Fibroblast of peridontal ligament (primary cell): ENCODE data around the gene ARHGEF37.
"Not testable (repeated sequence)": the region's sequence is repeated elsewhere in the genome, so short reads cannot be mapped to it uniquely, and the experiment has no call there.

Experiments
- DNase-seq: peaks from one replicate; pipeline ENCODE4 v3.0.0-alpha.2; 2010; ENCODE audit errors: extremely low read depth

ARHGEF37 gene, protein sequence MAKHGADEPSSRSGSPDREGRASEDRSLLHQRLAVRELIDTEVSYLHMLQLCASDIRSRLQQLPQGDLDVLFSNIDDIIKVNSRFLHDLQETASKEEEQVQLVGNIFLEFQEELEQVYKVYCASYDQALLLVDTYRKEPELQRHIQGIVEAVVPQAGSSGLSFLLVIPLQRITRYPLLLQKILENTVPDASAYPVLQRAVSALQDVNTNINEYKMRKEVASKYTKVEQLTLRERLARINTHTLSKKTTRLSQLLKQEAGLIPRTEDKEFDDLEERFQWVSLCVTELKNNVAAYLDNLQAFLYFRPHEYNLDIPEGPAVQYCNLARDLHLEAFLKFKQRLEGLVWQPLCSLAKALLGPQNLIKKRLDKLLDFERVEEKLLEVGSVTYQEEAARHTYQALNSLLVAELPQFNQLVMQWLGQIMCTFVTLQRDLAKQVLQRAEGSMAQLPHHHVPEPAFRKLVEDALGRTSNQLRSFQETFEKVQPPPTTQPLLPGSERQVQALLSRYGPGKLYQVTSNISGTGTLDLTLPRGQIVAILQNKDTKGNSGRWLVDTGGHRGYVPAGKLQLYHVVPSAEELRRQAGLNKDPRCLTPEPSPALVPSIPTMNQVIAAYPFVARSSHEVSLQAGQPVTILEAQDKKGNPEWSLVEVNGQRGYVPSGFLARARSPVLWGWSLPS

DNA sequence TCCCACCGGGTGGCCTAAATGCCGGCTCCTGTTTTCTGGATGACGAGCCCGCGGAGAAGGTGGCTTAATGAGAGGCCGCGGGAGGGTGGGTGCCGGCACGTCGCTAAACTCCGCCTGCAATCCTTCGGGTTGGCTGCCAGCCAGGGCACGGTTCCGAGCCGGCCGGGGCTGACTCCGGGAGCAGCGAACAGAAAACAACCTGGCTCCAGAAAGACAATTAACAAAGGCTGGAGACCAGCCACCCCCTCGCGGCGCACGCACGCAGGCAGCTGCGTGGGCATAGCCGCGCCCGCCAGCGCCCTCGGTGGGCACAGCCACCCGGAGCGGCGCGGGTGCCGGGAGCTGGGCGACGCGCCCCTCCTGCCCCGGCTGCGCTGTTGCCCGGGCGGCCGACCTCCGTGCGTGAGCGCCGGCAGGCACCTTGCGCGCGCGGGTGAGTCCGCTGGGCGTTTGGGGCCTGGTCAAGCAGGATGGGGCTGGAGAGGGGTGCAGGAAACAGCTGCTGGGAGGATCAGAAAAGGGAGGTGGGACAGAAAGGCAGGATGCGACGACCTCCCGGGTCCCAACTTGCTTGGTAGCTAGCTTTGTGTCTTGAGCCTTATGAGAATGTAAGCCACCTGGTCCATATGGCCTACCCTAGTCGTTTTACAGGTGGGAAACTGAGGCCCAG, at the start of gene ARHGEF37:
Gene ARHGEF37 (plus strand): TSS at position 307 of the 670 bp plus-strand sequence. CDS start 16,272 bp downstream, outside the sequence.
- DNase-seq = peak; percentile 36

DNA sequence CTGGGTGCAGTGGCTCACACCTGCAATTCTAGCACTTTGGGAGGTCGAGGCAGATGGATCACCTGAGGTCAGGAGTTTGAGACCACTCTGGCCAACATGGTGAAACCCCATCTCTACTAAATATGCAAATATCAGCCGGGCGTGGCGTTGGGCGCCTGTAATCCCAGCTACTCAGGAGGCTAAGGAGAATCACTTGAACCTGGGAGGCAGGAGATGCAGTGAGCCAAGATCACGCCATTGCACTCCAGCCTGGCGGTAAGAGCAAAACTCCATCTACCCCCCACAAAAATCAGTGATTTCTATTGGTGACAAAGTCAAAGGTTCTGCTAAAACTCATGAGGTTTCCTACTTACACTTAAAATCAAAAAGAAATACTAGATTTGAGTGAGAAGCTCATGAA, 48.9 kb upstream of the ARHGEF37 start:
- no peak for DNase-seq

DNA sequence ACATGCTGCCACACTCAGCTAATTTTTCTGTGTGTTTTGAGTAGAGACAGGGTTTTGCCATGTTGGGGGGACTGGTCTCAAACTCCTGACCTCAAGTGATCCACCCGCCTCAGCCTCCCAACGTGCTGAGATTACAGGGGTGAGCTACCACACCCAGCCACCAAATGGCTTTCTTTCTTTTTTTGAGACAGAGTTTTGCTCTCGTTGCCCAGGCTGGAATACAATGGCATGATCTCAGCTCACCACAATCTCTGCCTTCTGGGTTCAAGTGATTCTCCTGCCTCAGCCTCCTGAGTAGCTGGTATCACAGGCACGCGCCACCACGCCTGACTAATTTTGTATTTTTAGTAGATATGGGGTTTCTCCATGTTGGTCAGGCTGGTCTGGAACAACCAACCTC, 45.5 kb upstream of the ARHGEF37 start:
- DNase-seq = not testable (repeated sequence)

DNA sequence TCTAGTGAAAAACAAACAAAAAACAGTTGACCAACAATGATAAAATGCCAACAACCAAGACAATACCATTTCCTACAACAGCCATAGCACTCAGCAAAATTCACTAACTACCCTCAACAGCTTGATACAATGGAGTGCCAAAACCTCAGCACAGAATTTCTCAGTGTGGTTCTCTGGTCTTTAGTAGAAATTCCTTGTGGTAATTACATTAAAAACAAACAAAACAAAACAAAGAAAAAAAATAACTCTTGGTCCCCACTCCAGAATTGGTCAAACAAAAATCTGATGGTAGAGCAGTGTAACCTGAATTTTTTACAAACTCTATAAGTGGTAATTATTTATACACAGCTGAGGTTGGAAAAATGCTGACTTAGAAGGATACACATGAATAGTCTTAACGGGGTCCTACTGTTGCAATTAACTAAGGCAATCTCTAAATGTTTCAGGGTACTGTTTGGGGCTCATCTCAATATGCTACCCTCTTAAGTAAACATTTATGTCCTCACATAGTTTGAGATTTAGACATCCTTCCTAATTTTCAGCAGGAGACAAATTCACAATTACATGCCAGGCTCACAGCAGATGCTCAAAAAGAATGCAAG, 43.8 kb upstream of the ARHGEF37 start:
- DNase-seq = no peak

DNA sequence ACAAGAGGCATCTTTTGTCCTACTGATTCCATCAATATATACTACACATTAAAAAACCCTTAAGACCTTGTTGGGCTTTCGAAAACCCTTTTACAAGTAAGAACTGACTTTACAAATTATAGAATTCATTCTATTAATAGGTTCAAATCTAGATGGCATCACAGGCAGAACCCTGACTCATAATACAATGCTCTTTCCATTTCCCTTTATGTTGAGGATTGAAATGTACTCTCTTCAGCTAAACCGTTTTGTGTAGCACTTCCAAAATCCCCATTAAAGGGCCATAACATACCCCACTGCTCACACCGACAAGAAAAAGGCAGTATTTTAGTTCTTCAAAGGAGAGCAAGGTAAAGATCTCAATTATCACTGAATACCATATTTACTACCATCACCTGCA, 41.2 kb upstream of the ARHGEF37 start:
- no peak for DNase-seq

DNA sequence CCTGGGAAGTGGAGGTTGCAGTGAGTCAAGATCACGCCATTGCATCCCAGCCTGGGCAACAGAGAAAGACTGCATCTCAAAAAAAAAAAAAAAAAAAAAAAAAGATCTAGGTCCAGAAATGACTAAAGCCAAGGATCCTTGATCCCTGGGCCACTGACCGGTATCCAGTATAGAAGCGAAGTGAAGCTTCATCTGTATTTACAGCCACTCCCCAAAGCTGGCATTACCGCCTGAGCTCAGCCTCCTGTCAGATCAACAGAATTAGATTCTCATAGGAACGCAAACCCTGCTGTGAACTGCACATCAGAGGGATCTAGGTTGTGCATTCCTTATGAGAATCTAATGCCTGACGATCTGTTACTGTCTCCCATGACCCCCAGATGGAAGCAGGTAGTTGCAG, 39.4 kb upstream of the ARHGEF37 start:
- no peak for DNase-seq

DNA sequence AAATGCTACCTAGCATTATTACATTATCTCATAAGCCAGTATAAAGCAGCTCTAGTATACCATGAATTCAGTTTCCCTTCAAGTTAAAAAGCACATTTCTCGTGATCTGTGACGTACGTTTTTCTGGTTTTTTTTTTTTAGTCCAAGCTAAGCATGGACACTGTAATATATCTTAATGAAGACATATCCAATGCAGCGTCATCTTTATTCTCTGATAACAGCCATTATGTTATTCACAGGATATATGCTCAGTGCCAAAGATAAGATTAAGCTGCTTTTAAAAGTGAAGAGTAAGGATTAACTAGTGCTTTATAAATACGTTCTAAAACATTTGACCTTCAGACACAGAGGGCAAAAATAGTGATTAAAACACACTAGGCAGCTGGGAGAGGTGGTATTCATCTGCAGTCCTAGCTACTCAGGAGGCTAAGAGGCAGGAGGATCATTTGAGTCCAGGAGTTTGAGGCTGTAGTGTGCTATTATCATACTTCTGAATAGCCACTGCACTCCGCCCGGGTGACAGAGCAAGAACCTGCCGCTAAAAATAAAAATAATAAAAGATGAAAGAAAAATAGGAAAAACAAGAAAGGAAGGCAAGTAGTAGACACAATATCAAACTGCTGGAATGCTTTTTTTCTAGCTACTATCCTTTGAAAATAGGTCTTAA, 37.8 kb upstream of the ARHGEF37 start:
- DNase-seq = no peak

DNA sequence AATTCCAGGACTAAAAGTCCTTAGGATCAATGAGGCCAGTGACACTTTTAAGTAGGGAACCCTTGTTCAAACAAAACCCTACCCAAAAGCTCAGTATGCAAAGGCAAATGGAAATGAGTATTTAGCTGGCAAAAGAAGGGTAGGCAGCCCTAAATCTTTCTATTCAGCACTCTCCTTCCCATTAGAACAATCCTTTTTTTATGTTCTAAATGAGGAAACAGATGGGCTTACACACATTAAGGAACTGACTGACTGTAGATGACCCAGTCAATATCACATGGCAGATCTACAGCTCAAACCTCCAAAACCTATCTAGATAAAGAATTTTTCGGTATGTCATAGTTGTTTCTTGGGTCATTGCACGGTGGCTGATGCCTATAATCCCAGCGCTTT, 37.3 kb upstream of the ARHGEF37 start:
- no peak for DNase-seq

DNA sequence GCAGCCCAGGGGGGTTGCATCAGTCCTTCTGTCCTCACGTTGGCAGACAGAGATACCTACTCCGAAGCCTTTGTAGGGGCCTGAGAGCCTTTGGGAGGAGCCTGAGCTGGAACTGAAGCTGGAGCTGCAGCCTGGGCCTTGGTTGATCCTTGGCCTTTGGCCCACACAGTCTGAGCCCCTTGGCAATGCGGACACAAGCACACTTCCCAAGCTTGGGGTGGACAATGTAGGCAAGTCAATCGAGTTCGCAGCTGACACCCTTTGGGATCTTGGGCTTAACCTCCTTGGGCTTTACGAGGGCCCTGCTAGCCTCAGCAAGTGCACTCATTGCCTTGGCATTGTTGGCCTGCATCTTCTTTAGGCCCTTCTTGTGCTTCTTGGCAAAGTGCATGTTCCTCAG, 36.0 kb upstream of the ARHGEF37 start:
- no peak for DNase-seq

DNA sequence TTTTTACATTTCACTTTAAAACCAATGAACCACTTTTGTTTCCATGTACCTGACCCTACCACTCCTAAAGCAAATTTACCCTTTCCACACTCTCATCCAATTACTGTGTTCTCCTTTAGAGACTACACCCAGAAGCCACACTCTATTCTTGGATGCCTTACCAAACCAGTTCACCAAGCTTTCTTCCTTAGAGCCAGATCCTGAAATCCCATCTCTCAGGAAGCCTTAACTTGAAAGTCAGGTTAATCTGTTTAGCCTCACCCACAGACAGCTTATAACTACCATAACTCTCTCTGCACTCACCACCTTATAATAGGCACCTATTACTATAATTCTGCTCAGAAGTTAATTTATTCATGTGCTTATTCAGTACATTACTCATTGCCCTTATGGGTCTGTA, 34.3 kb upstream of the ARHGEF37 start:
- peak; percentile 24 for DNase-seq

DNA sequence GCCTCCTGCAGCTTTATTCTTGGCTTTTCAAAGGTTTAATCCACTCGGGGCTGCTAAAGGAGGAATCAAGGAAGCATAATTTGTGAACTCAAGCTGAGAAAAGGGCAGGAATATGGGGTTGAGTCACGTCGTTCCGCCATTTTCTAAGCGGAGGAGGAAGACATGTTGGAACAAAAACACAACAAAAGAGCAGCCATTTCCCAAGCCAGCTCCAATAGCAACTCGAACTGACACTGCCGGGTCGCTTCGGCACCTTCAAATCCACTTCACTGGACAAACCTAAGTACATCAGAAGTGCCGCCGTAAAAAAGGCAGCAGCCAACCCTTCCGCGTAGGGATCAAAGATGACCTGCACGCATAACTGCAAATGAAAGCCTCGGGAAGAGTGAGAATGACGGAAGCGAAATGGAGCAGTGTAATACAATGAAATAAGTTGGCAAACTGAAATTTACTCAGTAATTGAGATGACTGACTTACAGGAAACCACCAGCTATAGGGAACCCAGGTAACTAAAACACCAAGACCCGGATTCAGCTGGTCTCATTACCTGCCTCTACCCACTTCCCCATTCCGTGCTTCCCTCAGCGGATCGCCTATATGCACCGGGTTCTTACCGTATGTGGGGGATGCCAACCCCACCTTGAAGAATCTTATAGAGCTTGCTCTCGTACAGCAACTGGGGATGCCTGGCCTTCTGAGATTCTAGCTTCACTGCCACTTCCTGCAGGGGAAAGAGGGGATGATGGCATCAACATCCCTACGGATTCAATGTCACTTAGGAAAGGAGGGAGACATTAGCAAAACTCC, 31.6 kb upstream of the ARHGEF37 start:
- peak; percentile 67 for DNase-seq

DNA sequence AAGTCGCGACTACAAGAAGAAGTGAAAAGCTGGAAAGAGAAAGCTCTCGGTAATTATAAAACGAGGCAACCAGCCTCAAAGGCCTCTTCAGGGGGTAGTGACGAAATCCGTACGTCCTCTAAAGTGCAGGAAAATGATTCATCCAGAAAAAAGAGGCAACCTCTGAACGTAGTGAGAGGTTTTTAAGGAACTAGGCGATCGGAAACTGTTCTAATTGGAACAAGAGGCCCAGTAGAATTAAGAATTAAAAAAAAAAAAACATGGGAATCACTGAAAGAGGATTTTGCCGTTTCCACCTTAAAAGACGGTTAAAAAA, 31.1 kb upstream of the ARHGEF37 start:
- DNase-seq = peak; percentile 87

DNA sequence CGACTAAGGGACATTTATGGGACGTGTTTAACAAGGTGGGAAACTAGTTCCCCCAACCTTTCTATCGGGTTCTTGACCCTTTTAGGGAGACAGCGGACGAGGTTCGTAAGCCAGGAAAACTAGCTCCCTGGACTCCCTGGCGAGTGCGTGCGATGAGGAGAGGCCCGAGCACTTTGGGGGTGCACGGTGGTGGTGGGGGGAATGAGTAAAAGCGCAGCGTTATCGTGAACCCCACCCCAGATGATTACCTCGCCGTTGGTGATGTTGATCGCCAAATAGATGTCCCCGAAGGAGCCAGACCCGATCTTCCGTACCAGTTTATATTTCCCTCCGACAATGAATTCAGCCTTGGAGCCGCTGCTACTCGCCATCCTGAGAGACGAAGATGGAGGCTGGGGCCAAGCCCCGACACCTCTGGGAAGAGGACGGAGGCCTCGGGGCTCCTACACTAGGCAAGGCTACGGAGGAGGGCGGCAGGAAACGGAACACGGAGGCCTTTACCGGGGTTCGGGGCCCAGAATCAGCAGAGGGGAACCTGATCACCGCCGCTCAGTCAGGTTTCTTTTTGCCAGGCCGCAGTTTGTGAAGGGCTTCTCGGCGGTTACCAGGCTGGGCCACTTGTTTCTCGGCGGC, 30.6 kb upstream of the ARHGEF37 start:
- no peak for DNase-seq

DNA sequence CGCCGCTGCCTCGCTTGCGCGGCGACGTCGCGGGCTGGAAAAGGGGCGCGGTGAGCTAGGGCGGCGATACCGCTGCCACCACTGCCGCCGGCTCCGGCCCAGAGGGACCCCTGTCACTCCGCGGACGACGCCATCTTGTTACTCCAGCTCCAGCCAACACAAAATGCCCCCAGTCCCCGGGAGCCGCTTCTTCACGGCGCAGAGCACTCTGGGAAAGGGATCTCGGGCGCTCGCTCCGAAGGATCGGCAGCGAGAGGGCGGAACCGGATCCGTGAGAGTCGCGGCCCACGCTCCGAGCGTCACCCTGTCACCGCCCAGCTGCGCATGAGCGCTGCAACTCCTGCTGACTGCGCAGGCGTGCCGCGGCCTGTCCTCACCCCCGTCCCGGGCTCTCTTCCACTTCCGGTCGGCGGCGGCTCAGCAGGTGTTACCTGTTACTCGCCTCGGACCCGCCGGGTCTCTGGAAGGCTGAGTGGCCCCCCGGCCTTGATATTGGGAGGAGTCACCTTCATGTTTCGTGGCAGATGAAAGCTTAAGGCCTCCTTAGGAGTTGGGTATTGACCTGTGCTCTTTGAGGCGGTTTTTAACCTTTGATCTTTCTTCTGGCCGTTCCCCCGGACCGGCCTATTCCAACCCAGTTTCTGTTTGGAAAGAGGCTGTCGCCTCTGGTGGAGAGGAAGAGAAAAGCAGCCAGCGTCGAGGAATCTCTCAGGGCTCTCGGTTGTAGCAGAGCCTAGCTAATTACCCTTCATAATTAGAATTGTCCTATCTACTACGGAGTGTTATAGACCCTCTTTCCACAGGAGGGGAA, 29.9 kb upstream of the ARHGEF37 start, which contains the start of gene CSNK1A1:
Gene CSNK1A1 (minus strand): TSS at position 213 of the 811 bp plus-strand sequence. CDS start 475 bp downstream, outside the sequence.
- peak; percentile 97 for DNase-seq

DNA sequence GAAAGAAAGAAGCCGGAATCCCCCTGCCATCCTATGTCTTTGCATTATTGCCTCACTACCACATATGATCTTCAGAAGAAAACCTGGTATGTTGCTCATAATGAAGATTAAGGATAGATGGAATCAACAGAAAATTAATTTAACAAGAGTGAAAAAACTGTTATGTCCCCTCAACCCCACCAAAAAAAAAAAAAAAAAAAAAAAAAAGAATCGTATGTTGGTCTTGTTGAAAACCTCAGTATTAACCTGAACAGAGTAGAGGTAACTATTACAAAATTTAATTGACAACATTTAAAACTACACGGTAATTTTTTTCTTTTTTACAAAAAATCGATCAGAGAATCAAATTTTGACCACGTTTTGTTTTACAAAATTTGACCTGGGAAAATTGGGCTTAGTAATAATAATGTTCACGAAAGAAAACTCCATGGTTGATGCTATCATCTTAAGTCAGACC, 29.2 kb upstream of the ARHGEF37 start:
- no peak for DNase-seq

DNA sequence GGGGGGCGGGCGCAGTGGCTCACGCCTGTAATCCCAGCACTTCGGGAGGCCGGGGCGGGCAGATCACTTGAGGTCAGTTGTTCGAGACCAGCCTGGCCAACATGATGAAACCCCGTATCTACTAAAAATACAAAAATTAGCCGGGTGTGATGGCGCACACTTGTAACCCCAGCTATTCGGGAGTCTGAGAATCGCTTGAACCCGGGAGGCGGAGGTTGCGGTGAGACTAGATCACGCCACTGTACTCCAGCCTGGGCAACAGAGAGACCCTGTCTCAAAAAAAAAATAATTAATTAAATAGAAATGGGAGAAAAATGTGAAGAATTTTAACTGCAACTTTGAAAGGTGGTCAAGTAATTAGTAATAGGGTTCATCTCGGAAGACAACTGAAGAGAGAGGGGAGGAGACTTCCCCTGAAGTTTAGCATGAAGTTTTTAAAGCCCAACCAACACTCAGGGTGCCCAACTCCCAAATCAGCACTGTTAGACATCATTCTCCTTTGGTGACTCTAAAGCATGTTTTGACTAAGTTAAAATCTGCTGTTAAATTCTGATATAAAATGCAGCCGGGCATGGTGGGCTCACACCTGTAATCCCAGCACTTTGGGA, 28.6 kb upstream of the ARHGEF37 start:
- DNase-seq = peak; percentile 28

DNA sequence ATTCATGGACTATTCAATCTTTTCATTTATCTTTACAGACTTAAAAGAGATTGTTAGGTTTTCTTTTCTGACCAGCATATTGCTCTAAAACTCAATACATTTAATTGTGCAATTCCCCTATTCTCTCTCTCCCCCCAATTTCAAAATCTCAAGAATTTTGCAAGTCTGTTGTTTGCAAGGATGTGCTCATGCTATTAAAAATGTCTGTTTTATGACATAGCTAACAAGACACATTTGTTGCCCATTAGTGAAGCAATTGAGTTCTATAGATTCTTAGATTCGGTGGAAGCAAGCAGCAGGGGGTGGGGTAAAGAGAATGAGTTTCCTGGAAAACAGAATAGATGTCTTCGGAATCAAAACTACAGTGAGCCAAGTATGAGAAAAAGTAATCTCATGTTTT, 21.6 kb upstream of the ARHGEF37 start:
- DNase-seq = peak; percentile 76

DNA sequence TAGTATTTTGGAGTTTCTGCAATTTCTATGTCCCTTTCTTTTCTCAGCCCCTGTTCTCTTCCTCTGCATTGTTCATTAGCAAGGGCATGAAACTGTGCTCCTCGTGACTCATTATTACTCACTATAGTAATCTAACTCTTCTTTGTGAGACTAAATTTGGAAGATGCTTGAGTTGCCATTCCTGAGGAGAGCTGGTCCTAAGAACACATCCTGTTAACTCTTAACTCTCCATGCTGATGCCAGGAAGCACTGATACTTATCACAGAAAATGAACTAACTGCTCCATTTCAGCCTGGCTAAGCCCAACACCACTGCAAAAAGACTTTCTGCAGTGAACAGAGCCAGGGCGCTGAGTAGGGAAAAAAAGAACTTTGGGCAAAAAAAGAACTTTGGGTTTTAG, 19.4 kb upstream of the ARHGEF37 start:
- peak; percentile 97 for DNase-seq

DNA sequence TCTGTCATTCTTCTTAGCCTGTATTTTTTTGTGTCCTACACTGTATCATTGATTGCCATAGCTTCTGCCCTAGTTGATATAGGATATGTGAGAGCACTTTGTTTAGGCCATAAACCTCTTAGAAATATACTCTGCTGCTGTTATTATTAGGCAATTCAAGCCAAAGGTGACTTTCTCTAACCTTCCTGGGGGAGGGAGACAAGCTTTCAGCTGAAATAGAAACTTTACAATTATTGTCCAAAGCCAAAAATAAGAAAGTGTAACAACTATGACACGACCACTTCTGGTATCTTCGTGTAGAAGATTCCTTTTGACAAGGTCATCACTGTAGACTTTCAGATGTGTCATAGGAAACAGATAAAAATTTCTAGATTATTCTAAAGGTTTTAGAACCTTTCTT, 17.8 kb upstream of the ARHGEF37 start:
- DNase-seq = peak; percentile 40
